ENCODE results near the gene TRPV5.

The TRPV5 gene

DNA sequence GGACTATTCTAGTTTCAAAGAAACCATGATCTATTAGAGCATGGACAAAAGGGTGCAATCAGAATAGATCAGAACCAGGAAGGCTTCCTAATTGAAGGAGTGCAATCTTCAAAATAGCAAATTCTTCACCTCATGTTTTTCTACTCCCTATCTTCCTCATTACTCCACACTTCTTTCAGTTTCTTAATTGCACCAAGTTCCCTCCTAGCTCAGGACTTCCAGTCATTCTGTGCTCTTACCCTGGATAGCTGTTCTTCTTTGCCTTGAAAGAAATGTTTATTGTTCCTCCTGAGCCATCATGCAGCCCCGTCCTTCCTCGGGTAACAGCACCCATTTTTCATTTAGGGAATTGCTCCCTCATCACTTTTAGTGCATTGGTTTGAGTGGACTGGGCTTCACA lies 23.1 kb downstream of the TRPV5 start:
- DNase-seq (ENCODE audit: low read depth, low spot score): no peak
- CTCF ChIA-PET: interaction anchor here (1.1 kb wide), 1 partner anchor 91 kb away, joined by 3 read pairs; no protein-coding TSS in a partner anchor
- H3K4me3 ChIP-seq (ENCODE audit: low read depth, low read length): no peak overlapping the region
- no peak for TF ChIP-seq CTCF (IDR thresholded peaks at IDR 0.05; ENCODE audit: insufficient read depth, low read length, missing control alignments)
- POLR2A ChIA-PET: no interaction called here

DNA sequence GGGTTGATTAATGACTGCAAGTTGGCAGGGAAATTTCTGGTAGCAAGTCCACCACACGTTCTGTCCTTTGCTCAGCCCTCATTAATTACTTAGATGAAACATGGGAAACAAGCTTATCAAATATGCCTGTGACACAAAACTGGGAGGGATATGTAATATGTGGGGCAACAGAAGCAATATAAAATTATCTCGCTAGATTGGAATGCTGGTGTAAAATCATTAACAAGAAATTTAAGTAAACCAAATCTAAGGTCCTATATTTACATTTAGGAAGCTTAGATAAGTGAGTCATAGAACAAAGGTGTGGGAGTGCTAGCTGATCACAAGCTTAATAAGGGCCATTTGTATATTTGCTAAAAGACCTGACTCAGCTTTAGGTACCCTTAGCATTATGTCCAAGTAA lies 23.5 kb downstream of the TRPV5 start:
- no peak for TF ChIP-seq CTCF (IDR thresholded peaks at IDR 0.05; ENCODE audit: insufficient read depth, low read length, missing control alignments)
- H3K4me3 ChIP-seq (ENCODE audit: low read depth, low read length): no peak overlapping the region
- POLR2A ChIA-PET: no interaction called here
- CTCF ChIA-PET: interaction anchor here (1.1 to 1.4 kb wide), 3 partner anchors 29 to 94 kb away, joined by 3 to 4 read pairs (median 3); no protein-coding TSS in a partner anchor
- no peak for DNase-seq (ENCODE audit: low read depth, low spot score)

GRCh38 chr7:142908921-142909890 lies 24.3 kb downstream of the TRPV5 start:
- no peak for TF ChIP-seq CTCF (IDR thresholded peaks at IDR 0.05; ENCODE audit: insufficient read depth, low read length, missing control alignments)
- CTCF ChIA-PET: interaction anchor here (1.1 to 1.4 kb wide), 2 partner anchors 28 to 94 kb away, joined by 3 to 4 read pairs; no protein-coding TSS in a partner anchor
- POLR2A ChIA-PET: no interaction called here
- no peak for DNase-seq (ENCODE audit: low read depth, low spot score)
- H3K4me3 ChIP-seq (ENCODE audit: low read depth, low read length): no peak overlapping the region

DNA sequence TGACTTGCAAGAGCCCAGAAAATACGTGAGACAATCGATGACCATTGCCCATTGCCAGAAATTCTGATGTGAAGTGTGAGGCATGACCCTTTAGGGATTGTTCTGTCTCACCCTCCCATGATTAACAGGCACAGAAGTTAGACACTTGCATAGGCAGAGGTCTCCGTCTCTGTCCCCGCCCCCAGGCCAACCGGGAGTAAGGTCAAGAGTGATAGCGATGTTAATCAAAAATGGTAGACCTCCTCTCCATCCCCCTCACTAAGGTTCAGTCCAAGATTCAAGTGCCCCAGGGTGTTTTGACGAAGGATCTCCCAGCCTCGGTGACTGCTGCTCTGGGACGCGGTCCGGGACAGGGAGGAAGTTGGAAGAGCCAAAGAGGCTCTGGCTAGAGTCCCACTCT lies 25.3 kb downstream of the TRPV5 start:
- ChIA-PET CTCF (no interaction called here), POLR2A (no interaction called here)
- DNase-seq (ENCODE audit: low read depth, low spot score): no peak
- no peak overlapping the region for H3K4me3 ChIP-seq (ENCODE audit: low read depth, low read length)
- no peak for TF ChIP-seq CTCF (IDR thresholded peaks at IDR 0.05; ENCODE audit: insufficient read depth, low read length, missing control alignments)

DNA sequence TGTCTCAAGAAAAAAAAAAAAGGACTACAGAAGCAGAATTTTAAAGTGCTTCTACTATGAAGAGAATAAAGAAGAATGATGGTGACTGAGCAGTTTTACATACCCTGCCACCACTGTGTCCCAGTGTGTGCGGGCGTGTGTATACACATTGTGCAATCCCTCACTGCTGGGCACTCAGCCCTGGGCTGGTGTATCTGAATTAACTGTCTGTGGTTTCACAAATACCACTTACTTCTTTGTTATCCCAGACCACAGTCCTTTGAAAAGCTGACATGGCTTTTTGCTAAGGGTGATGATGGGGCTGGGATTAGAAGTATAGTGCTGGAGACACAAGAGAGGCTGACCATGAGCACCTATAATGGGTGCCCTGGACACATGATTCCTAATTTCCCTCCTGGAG lies 26.9 kb downstream of the TRPV5 start:
- H3K4me3 ChIP-seq (ENCODE audit: low read depth, low read length): no peak overlapping the region
- TF ChIP-seq CTCF (IDR thresholded peaks at IDR 0.05; ENCODE audit: insufficient read depth, low read length, missing control alignments): no peak
- POLR2A ChIA-PET: no interaction called here
- CTCF ChIA-PET: no interaction called here
- DNase-seq (ENCODE audit: low read depth, low spot score): no peak

DNA sequence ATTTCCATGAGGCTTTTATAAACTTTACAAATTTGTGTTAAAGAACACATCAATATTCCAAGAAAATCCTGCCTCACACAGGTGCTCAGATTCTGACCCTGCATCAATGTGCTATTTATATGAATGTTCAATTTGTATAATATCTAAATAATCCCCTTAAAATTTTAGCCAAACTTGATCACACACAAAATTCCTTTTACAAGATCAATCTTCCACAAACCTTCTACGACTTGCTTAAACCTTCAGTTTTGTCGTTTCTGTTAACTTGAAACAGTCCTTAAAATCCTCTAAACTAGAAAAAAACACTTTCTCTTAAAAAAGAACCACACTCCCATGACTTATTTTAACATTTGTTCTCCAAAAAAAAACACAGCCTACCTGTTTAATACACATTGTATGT lies 27.8 kb downstream of the TRPV5 start:
- no peak overlapping the region for H3K4me3 ChIP-seq (ENCODE audit: low read depth, low read length)
- TF ChIP-seq CTCF (IDR thresholded peaks at IDR 0.05; ENCODE audit: insufficient read depth, low read length, missing control alignments): no peak
- no peak for DNase-seq (ENCODE audit: low read depth, low spot score)
- ChIA-PET POLR2A (no interaction called here), CTCF (no interaction called here)

Data from AG04449 (cell line).